Endothelial cell of umbilical vein (primary cell): ENCODE data around the gene KRTAP2-3. TPM values are rescaled to one million over a fixed set of nuclear protein-coding genes. Genes with fewer than 3 reads are reported as not detected.
"Not testable (repeated sequence)": the region's sequence is repeated elsewhere in the genome, so short reads cannot be mapped to it uniquely, and the experiment has no call there.

ENCODE experiments used
- BruUV-seq: library from RNA; stranded (reverse); fragments of 400-500 nt; replicated peaks from 2 replicates; lab custom pipeline; 2021; lab: Mats Ljungman, UMichigan
- CTCF ChIA-PET: fragments of 300-600, 350-600 bp; sonication (Branson Sonifier 250); formaldehyde crosslinking; loops from one replicate; lab custom pipeline; 2021; ENCODE audit warnings: antibody characterized with exemption, inconsistent platforms; lab: Charles Lee
- POLR2A ChIA-PET: fragments of 300-600, 350-600 bp; sonication (Branson Sonifier 250); formaldehyde crosslinking; loops from one replicate; lab custom pipeline; 2021; ENCODE audit warnings: antibody characterized with exemption, inconsistent platforms; lab: Charles Lee
- DNase-seq: peaks from one replicate; pipeline ENCODE4 v3.0.0-alpha.2; 2011; ENCODE audit warnings: low read depth, low spot score
- FAIRE-seq: peaks from 2 replicates; lab custom pipeline; 2011; peaks lifted over from hg19 to GRCh38; lab: Jason Lieb, UNC
- H2AFZ ChIP-seq: 2 replicates; pipeline ENCODE4 v1.6.0; 2012; ENCODE audit warnings: low read depth, low read length, control low read depth, inconsistent platforms
- H3K27ac ChIP-seq: 2 replicates; pipeline ENCODE4 v1.5.1; 2011; ENCODE audit warnings: low read depth, mild to moderate bottlenecking, control low read depth, low read length, moderate library complexity; ENCODE audit not compliant: insufficient read depth
- H3K27me3 ChIP-seq, 2 experiments: 2 replicates each; pipeline versions ENCODE4 v1.6.0 to v1.6.1; 2011; ENCODE audit warnings: low read length in 2 of 2, mixed read lengths in 1 of 2; ENCODE audit not compliant: control insufficient read depth in 2 of 2, insufficient read depth in 2 of 2
- H3K36me3 ChIP-seq, 2 experiments: 2 replicates in 1 of 2; 3 replicates in 1 of 2; pipeline ENCODE4 v1.5.1; 2011; ENCODE audit warnings: low read length in 2 of 2, mild to moderate bottlenecking in 1 of 2, moderate library complexity in 1 of 2; ENCODE audit not compliant: control insufficient read depth in 2 of 2, insufficient read depth in 2 of 2; ENCODE audit errors: extremely low read depth in 1 of 2
- H3K4me1 ChIP-seq: 3 replicates; pipeline ENCODE4 v1.5.1; 2011; ENCODE audit warnings: mild to moderate bottlenecking, low read length; ENCODE audit not compliant: control insufficient read depth, insufficient read depth; ENCODE audit errors: extremely low read depth
- H3K4me2 ChIP-seq: 2 replicates; pipeline ENCODE4 v1.6.1; 2011; ENCODE audit warnings: low read length, control low read depth, mixed read lengths; ENCODE audit not compliant: insufficient read depth
- H3K4me3 ChIP-seq, 3 experiments: fragments of 200-600 bp in 1 of 3; sonication (generic), shearing (Covaris generic) in 1 of 3; replicated peaks in 1 of 3; 2 replicates each; pipeline ENCODE4 v1.5.1; 2011 to 2016; ENCODE audit warnings: control low read depth in 3 of 3, low read length in 3 of 3, mild to moderate bottlenecking in 2 of 3, inconsistent platforms in 1 of 3, low read depth in 1 of 3, moderate library complexity in 1 of 3; ENCODE audit not compliant: insufficient read depth in 1 of 3
- H3K79me2 ChIP-seq: 2 replicates; pipeline ENCODE4 v1.6.0; 2012; ENCODE audit warnings: low read length, inconsistent platforms; ENCODE audit not compliant: control insufficient read depth, insufficient read depth
- H3K9ac ChIP-seq: replicated peaks from 2 replicates; pipeline ENCODE3; 2011; ENCODE audit warnings: low read length, control low read depth; ENCODE audit not compliant: insufficient read depth; ENCODE audit errors: extremely low read depth
- H3K9me1 ChIP-seq: replicated peaks from 3 replicates; pipeline ENCODE4 v1.6.0; 2011; ENCODE audit warnings: mild to moderate bottlenecking, low read length; ENCODE audit not compliant: control insufficient read depth, insufficient read depth; ENCODE audit errors: extremely low read depth
- H3K9me3 ChIP-seq: replicated peaks from 2 replicates; pipeline ENCODE4 v1.5.1; 2012; ENCODE audit warnings: low read length, inconsistent platforms; ENCODE audit not compliant: control insufficient read depth, insufficient read depth
- H4K20me1 ChIP-seq: replicated peaks from 2 replicates; pipeline ENCODE3; 2011; ENCODE audit warnings: mild to moderate bottlenecking, low read length; ENCODE audit not compliant: control insufficient read depth, insufficient read depth; ENCODE audit errors: extremely low read depth
- CTCF ChIP-seq, 2 donors: IDR thresholded peaks; 1 replicate in 1 of 2; 2 replicates in 1 of 2; pipeline ENCODE4 v1.5.1; 2011; ENCODE audit warnings: low read length in 2 of 2, mild to moderate bottlenecking in 2 of 2, moderate library complexity in 2 of 2, control low read depth in 1 of 2, inconsistent platforms in 1 of 2, low read depth in 1 of 2; ENCODE audit not compliant: insufficient read depth in 1 of 2; ENCODE audit errors: extremely low read depth in 1 of 2
- EZH2 ChIP-seq: IDR thresholded peaks from 2 replicates; pipeline ENCODE4 v1.6.1; 2012; ENCODE audit warnings: borderline replicate concordance, low read depth, mild to moderate bottlenecking, moderate library complexity, low read length, inconsistent platforms; ENCODE audit not compliant: severe bottlenecking
- FOS ChIP-seq: IDR thresholded peaks from 2 replicates; pipeline ENCODE4 v1.6.1; 2011; ENCODE audit warnings: mild to moderate bottlenecking, low read length, moderate library complexity, borderline replicate concordance; ENCODE audit not compliant: insufficient read depth
- GATA2 ChIP-seq: IDR thresholded peaks from 2 replicates; pipeline ENCODE4 v1.7.0; 2011; ENCODE audit warnings: low read depth, mild to moderate bottlenecking, moderate library complexity, mixed read lengths, low read length; ENCODE audit not compliant: insufficient read length, insufficient read depth
- MAX ChIP-seq: IDR thresholded peaks from 2 replicates; pipeline ENCODE4 v1.6.1; 2011; ENCODE audit not compliant: insufficient read depth, insufficient read length
- MYC ChIP-seq: IDR thresholded peaks from one replicate; pipeline ENCODE4 v1.6.1; 2011; ENCODE audit warnings: mild to moderate bottlenecking, low read depth, low read length
- POLR2A ChIP-seq: IDR thresholded peaks from 2 replicates; pipeline ENCODE4 v1.6.1; 2012; ENCODE audit warnings: low read depth, mild to moderate bottlenecking, control low read depth, low read length
- dilution Hi-C: fragments of 300-500 bp; cut with MboI; formaldehyde crosslinking; loops from one replicate; pipeline ENCODE4 v1.15.0; 2019; ENCODE audit warnings: low sequenced_read_pairs; ENCODE audit not compliant: extremely low pct_ligation_motif_present
- intact Hi-C: fragments of 100-400 bp; cut with micrococcal nuclease; formaldehyde crosslinking; loops from one replicate; pipeline ENCODE4 v1.10.0; 2022
- polyA plus RNA-seq, 4 experiments: library from polyadenylated mRNA; depleted of rRNA in 3 of 4; stranded (reverse) in 3 of 4; unstranded in 1 of 4; fragments of >200 nt; gene quantifications; 2 replicates each; pipeline versions ENCODE4 v1.2.1 to v1.2.3, GENCODE V29; 2011 to 2012; ENCODE audit warnings: missing spikeins in 1 of 4
- total RNA-seq: library from RNA; stranded (reverse); gene quantifications from 2 replicates; pipeline ENCODE4 v1.2.3, GENCODE V29; 2021

Gene KRTAP2-3
- total and polyA plus RNA-seq, 2 donors (not counting 3 experiments of a cell fraction or from before 2014, with no cell fraction given): not detected

DNA sequence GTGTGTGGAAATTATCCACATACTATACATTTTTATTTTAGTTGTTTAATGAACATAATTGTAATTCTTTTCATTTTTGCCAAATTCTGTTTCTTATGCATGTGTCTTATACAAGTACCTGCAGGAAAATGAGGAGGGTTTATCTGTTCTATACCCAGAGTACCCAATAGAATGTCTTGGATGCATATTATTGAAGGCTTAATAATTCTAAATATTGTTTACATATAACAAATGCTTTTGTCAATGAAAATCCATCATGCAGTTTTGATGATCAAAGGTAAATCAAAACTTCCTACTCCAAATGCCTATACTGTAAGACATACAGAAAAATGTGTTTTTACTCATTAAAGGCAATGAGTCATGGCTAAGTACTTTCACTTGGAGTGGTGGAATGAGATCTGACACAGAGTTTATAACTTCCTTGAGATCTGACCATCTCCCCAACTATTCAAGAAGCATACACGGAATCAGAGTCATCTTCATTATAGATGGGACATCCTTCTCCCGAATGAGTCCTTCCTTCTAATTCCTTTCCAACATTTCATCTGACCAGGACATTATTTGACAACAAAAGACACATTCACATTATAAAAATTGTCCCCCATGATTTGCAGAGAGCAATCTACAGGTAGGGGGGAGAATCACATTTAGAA, 44.6 kb upstream of the KRTAP2-3 start:
- H3K9me3 ChIP-seq, H3K4me3 ChIP-seq, FAIRE-seq, H3K4me2 ChIP-seq, H3K27me3 ChIP-seq, H3K27ac ChIP-seq, H4K20me1 ChIP-seq, H3K9me1 ChIP-seq, H2AFZ ChIP-seq, BruUV-seq, H3K79me2 ChIP-seq, H3K4me1 ChIP-seq, DNase-seq, intact Hi-C loops, CTCF ChIA-PET, H3K36me3 ChIP-seq, POLR2A ChIA-PET, dilution Hi-C loops, H3K9ac ChIP-seq: not testable (repeated sequence)
- TF ChIP-seq GATA2 (peak; percentile 16), FOS (peak; percentile 41)

- CTCF ChIA-PET: no interaction called here
- Histone ChIP-seq H3K36me3 (no peaks in the 10 kb centered on the region), H3K9me3 (no peaks in the 10 kb centered on the region), H3K4me1 (peaks cover 2% of the 10 kb centered on the region), H3K4me3 (no peak overlapping the region), H3K9ac (no peak overlapping the region), H3K27ac (no peak overlapping the region), H4K20me1 (no peaks in the 10 kb centered on the region), H3K79me2 (no peaks in the 10 kb centered on the region), H3K27me3 (no peaks in the 10 kb centered on the region), H3K4me2 (no peak overlapping the region), H3K9me1 (no peaks in the 10 kb centered on the region), H2AFZ (no peak overlapping the region)
- POLR2A ChIA-PET: no interaction called here
- no peak for TF ChIP-seq POLR2A
- no peak for TF ChIP-seq FOS
- no peak for TF ChIP-seq MAX
- no peak for TF ChIP-seq EZH2
- no peak for TF ChIP-seq MYC
- TF ChIP-seq CTCF (IDR thresholded peaks at IDR 0.05; ENCODE audit: extremely low read depth in 1 of 2, insufficient read depth in 1 of 2, low read depth in 1 of 2, low read length in 2 of 2): no peak
- DNase-seq: no peak
- FAIRE-seq: no peak
- dilution Hi-C loops (no loop called here), intact Hi-C loops (no loop called here)
- BruUV-seq: no TSS peak
Measured at GRCh38 chr17:41103896-41104295, 44.0 kb upstream of the KRTAP2-3 start.
